ENCODE data around the gene DNAH17.

The DNAH17 gene

DNA sequence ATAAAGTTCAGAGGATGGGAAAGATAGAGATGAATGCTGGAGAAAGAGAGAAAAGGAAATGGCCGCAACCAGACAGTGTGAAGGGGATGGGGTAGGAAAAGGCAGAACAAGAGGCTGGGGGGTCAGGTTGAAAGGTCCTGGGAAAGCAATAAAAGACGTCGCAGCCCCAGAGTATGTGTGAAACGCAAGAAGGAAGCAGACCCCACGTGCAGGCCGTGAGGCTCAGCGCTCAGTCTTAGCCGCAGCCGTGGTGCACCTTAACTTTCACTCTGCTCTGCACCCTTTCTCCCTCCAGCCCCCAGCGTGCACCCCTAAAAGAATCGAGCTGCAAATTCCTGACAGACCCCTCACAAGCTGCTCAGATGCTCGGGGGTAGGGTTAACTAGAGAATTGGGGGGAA lies 1.9 kb downstream of the DNAH17 start:
- DNase-seq (ENCODE audit: low read depth) = no peak

DNA sequence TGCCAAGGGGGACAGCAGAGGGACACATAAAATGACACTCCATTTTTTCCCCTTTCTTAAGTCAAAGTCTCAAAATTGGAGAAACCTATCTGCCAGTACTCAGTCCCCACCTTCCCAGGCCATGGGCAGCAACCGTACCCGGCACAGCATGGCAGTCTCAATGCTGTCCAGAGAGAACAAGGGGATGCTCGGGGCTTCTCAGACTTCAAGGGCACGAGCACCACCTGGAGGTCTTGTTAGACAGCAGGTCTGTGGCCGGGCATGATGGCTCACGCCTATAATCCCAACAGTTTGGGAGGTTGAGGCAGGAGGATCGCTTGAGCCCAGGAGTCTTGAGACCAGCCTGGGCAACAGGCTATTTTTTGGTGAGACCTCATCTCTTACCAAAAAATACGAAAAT lies 3.2 kb downstream of the DNAH17 start:
- DNase-seq (ENCODE audit: low read depth) = no peak

DNA sequence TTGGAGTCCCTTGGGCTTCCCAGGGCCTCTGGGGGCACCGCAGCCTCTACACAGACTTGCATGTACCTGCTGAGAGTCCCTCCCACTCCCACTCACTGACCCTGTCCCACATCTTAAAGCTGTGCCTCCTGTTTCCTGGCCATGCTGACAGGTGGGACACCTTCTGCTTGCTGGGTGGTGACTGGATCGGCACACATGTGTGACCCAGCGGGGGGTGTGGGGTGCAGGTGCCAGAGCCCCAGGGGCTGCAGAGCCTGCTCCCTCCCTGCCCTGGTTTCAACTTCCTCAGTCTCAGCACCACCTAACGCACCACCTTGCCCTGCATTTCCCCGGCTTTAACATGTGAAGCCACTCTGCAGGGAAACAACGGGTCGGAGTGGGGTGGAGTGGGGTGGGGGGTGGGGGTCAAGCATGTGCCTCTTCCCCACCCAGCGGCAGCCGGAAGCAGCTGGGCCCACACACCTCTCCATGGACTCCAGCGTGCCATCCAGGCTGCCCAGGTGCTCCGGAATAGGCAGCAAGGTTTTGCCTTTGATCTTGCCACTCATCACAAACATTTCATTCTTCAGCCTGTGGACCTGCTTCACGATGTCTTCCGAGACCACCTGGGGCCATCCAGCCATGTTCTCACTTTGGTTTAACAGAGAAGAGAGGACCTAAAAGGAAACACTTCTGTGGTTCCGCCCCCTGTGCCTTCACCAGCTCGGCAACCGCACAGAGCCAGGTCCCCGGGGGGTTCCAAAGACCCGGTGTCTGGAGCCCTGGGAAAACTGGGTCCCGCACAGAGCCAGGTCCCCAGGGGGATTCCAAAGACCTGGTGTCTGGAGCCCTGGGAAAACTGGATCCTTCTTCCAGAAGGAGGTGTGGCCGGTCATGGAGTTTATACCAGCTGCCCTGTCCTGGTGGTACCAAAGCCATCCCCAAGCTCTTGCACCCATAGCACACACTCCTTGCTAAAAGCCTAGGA lies 4.7 kb downstream of the DNAH17 start:
- no peak for DNase-seq (ENCODE audit: low read depth)

DNA sequence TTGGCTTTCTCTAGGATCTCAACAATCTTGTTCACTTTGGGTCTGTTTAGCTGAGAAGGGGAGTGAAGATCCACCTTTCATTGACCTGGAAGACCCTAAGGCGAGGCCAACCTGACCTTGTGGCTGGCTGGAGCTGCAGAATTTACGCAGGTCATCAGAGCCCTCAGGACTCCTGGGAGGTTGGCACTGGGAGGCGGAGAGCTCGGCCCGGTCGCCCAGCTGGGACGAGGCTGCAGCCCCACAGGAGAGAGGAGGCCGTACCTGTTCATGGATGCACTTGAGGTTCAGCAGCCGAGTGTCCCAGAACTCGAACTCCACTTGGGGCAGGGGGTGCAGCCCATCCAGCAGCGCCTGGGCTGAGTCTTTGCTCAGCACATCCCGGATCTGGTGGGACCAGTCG lies 5.9 kb downstream of the DNAH17 start:
- DNase-seq (ENCODE audit: low read depth) = no peak

DNA sequence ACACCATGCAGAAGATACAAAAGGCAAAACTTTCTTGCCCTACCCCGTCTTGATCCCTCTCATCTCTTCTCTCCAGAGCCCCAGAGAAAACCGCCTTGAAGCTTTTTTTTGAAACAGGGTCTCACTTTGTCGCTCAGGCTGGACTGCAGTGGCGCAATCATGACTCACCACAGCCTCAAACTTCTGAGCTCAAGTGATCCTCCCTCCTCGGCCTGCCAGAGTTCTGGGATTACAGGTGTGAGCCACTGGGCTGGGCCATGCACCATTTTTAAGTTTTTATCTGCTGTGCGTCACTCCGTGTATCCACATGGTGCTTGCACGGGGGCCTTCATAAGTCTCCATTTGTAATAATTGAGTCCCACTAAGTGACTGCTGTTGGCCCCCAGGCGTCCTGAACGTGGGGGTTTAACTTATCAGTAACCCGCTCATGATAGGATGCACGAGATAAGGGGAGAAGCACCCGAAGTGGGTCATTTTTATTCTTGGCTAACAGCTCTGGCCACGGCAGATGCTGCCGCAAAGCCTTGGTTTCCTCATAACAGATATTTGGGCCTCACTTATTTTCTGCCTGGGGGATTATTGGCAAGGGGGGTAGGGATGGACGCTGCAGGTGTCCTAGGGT lies 8.6 kb downstream of the DNAH17 start:
- no peak for DNase-seq (ENCODE audit: low read depth)

DNA sequence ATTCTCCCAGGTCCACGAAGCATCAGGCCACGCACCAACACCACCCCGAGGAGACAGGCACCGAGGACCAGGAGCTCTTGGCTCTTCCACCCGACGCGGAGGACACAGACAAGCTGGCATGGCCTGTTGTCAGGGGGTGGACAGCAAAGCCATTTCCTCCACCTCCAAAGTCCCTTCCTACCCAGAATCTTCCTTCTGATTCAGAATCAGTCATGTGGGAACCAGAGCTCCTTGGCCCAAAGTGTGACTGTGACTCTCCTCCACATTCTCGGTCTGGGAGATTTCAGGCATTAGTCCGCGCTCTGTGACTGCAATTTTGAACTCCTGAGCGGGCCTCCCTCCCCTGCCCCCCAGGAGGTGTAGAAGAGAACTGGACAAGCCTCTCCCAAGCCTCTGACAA lies 9.2 kb downstream of the DNAH17 start:
- DNase-seq (ENCODE audit: low read depth) = no peak

DNA sequence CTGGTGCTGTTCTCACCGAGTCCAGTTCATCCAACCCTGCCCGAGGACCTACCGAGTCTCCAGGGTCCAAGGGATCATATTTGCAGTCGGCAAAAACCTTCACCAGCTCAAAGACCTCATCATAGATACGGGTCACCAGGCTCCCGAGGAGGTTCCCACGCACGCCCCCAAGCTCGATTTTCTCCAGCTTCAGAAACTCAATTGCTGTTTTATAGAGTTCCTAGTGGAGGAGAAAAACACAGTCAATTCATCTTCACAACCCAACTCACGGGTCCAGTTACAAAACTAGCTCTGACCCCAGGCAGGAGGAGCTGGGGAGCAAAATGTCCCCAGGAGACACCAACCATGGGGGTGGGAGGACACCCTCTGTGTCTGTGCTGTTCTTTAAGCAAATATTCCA lies 10.2 kb downstream of the DNAH17 start:
- DNase-seq (ENCODE audit: low read depth) = no peak

DNA sequence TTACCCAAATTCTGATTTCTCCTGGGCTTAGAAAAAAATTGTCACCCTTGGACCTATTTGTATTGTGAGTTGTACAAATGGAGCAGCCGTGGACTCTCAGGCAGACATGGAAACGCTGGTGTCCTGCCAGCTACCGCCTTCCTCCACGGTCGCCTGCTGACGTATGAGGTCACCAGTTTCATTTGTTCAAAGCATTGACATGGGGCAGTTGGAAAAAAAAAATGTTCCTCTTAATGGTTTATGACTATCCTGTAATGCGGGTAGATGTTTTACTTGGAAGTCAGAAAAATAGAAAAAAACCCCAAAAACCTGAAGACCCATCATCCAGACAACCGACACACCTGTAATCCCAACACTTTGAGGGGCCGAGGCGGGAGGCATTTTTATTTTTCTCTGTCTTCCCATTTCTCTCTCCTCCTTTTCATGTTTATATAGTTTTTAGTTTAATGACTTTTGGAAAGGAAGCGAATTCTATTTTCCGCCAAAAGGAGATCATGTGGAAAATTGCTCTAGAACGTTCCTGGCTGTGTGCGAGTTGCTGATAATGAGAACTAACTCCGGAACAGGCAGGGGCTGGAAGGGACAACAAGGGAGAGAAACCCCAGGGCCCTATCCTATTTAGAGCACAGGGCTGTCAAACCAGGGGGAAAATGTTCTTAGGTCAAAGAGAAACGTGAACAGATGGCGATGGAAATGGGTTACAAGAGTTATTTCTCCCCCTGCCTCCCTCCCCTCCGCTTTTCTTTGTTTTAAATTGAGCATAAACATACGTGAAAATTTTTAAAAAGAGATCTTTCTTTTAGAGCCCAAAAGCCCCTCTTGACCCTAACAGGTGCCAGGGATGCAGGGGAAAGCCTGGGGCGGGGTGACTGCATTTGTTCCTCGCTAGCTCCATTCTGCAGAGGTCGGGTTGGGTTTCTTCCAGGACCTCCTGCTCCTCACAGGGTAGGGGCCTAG lies 13.7 kb downstream of the DNAH17 start:
- DNase-seq (ENCODE audit: low read depth) = no peak

DNA sequence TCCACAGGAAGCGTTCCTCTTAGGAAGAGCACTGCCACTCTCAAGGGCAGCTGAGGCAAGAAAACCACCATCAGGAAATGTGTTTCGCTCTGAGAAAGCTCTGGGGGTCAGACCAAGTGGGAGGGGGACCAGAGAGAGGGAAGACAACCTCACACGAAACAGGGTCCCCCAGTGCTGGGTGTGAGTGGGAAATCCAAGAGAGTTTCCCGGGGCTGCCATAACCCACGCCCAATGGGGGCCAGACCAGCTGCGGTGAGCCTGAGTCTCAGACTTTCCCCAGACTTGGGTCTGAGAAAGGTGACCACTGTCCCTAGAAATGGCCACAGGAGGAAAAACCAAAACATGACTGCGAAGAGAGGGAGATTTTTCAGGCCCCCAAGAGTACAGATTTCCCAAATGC lies 14.5 kb downstream of the DNAH17 start:
- DNase-seq (ENCODE audit: low read depth) = no peak

DNA sequence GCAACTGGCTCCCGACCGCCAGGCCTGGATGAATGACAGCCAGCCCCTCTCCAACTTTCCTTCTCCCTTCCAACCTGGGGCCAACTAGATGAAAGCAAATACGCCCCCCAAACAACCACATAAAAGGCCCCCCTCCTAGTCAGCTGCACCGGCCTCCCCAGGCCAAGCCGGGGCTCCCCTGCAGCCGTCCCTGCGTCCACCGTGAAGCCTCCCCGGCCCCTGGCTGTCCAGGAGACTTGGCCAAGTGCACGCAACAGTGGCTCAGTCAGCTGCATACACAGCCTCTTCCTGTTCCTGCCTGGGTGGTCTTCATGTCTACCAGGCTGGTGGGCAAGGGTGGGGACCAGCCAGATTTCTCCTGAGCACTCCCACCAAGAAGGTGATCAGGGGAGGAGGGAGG lies 16.0 kb downstream of the DNAH17 start:
- DNase-seq (ENCODE audit: low read depth) = no peak

DNA sequence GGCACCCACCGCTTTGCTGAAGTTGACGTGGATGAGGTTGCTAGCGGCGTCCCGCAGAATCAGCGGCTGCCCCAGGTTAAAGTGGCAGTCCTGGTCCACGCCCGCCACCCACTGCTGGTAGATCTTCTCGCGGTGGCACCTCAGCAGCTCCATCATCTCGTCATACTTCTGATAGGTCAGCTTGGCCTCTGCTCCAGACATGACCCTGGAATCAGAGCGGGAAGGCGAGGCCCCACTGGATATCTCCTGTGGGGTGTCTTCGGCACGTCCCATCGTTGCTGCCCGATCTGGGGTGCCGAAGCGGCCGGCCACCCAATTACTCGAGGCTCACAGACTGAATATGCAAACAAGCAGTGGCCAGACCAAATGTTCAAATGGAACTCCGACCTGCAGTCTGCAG lies 16.5 kb downstream of the DNAH17 start:
- DNase-seq (ENCODE audit: low read depth) = no peak

DNA sequence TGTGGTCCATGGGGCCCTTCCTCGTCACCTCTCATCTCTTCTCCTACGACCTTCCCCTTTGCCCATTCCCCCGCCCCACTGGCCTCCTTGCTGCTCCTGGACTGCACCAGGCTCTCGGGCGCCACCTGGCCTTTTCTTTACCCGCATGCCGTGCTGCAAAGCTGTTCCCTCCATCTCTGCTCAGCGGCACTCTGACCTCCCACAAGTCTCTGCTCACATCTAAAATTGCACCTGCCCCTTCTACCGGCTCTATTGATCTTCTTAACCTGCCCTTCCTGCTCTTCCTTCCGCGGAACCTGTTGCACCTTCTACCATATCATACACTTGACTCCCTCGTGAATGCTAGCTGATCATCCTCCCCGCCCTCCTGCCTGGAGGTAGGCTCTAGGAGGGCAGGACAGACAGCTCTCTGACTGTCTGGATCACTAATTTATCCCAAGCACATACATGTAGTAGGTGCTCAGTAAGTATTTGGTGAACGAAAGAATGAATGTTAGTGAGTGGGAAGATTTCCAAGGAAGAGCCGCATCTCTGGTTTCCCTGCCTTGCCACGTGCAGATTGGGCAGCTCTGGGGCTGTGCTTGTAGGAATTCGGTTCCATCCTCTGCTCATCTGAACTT lies 17.3 kb downstream of the DNAH17 start:
- DNase-seq (ENCODE audit: low read depth) = no peak

DNA sequence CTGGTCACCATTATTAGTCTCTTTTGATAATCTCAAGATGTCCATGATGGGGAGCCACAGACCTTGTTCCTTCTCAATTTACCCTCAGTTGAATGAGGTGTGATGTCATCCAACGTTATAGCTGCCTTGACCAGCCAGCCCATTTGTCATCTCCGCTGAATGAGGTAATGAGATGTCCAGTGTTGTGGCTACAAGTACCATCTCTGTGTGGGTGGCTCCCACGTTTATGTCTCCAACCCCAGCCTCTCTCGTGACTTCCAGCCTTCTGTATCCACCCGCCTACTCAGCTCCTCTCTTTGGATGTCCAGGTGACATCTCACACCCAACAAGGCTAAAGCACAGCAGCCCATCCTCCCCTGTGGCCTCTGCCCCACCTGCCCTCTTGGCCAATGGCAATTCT lies 18.2 kb downstream of the DNAH17 start:
- no peak for DNase-seq (ENCODE audit: low read depth)

DNA sequence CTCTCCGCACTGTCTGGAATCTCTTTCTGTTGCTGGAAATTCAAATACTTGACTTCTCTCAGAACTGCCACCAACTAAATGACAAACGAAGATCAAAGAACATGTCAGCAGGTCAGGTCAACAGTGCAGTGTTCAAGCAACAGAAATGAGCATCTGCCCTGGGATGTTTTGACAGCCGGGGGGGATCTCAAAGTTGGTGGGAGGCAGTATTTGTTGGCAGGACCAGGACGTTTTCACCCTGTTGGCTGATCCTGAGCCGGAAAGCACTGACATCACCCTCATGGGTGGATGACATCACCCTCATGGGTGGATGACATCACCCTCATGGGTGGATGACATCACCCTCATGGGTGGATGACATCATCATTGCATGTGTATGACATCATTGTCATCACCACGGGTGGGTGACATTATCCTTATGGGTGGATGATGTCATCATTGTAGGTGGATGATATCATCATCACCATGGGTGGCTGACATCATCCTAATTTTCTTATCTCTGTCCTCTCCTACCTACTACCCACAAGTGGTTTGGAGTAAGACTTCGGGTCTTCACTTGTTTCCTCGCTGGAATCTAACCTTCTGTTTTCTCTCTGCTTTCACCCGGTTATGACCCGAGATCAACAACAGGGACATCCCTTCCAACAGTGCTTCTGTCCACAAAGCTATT lies 18.9 kb downstream of the DNAH17 start:
- no peak for DNase-seq (ENCODE audit: low read depth)

DNA sequence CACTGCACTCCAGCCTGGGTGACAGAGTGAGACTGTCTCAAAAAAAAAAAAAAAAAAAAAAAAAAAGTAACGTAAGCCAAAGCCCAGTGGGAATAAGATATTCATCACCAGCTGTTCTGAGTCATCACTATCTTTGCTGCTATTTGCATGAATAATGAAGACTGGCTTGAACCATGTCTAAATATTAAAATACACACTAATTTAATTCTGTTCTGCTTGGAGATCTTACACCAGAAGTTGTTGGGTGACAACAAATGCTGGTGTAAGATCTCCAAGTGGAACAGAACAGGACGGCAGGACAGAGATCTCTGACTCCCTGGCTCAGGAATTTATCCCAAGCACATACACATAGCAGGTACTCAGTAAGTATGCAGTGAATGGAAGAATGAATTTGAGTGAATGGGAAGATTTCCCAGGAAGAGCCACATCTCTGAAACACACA lies 19.6 kb downstream of the DNAH17 start:
- DNase-seq (ENCODE audit: low read depth) = no peak

DNA sequence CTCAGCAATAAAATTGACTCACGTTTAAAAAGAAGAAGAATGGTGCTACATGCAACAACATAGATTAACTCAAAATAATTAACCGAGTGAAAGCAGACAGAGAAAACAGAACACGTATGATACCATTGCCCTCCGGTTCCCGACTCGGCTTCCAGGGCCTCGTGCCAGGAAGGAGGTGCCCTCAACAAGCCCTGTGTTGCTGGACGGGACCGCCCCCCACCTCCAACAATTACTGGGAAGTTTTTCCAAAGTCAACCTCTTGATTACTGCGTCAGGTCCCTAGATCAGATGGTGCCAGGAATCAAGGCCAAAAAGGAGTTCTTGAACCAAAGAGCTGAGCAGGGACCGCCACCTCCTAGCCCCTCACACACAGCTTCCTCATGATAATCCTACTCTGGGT lies 20.4 kb downstream of the DNAH17 start:
- no peak for DNase-seq (ENCODE audit: low read depth)

DNA sequence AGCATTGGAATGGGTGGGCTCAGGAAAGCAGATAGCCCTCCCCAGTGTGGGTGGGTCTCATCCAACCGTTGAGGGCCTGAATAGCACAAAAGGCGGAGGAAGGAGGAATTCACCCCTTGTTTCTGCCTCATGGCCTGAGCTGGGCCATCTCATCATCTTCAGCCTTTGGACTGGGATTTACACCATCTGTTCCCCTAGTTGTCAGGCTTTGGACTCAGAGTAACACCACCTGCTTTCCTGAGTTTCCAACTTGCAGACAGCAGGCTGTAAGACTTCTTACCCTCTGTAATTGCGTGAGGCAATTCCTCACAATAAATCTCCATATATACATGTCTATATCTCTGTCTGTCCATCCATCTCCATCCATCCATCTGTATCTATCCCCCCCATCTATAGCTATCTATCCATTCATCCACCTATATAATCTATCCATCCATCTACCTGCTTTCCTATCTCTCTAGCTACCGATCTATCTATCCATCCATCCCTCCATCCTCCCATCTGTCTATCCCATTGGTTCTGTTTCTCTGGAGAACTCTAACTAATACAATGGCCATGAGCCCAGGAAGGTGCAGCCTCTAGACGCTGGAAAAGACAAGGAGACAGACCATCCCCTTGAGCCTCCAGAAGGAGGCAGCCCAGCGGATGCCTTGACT lies 21.3 kb downstream of the DNAH17 start:
- no peak for DNase-seq (ENCODE audit: low read depth)

DNA sequence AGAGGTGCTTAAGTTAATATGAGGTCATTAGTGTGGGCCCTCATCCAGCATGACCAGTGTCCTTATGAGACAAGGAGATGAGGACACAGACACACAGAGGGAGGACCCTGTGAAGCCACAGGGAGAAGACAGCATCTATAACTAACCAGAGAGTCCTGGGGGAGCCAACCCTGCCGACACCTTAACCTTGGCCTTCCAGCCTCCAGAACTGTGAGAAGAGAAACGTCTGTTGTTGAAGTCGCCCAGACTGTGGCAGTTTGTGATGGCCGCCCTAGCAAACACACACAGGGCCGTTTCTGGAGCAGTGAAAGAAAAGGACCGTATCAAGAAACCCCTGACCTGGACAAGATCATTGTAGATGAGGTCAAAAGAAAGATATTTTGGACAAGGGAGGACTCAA lies 26.7 kb downstream of the DNAH17 start:
- DNase-seq (ENCODE audit: low read depth) = no peak

DNA sequence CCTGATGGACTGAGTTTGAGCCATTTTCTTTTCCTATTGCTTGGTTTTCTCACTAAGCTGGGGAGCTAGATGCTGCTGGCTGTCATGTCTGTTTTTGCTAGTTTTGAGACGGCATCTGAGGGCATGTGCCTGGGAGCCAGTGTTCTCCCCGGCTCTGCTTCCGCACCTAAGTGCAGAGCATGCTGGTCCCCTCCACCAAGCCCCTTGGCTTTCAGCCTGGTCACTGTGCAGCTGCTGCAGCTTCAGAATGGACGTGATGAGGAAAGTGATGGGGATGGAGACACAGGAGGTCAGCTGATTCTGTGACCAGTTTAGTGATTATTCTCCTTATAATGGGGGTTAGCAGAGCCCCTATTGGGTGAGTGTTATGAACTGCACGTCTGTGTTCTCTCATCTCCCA lies 28.5 kb downstream of the DNAH17 start:
- no peak for DNase-seq (ENCODE audit: low read depth)

DNA sequence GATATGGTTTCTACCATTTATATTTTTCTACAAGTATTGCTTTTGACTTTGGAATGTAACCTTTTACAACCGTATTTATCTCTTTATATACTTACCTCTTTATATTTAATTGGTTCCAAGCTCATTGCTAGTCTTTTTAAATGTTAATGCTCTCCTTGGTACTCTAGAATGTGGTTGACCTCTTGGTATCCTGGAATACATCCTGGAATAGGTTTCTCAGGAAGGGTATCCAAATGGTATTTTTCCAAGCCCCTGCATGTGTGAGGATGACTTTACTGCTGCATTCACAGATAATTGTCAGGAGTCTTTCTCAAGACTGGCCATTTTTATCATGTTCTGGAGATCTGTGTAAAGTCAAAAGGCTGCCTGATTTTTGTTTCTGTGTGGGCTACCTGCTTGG lies 30.2 kb downstream of the DNAH17 start:
- no peak for DNase-seq (ENCODE audit: low read depth)

DNA sequence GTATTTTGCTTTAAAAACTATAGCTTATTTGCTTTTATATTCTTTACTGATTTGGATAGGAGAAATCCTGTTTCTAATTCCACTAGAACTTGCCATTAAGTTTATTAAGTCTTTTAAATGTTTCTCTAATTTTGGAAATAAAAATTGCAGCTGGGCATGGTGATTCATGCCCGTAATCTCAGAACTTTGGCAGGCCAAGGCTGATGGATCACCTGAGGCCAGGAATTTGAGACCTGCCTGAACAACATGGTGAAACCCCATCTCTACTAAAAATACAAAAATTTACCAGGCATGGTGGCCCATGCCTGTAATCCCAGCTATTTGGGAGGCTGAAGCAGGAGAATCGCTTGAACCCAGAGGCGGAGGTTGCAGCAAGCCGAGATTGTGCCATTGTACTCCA lies 30.7 kb downstream of the DNAH17 start:
- no peak for DNase-seq (ENCODE audit: low read depth)
